Naive thymus-derived CD4-positive, alpha-beta T cell (primary cell): ENCODE results near the gene HNF4A. TPM values are rescaled to one million over a fixed set of nuclear protein-coding genes. Genes with fewer than 3 reads are reported as not detected.

ENCODE experiments used
- ATAC-seq: fragments of 150-1000 bp; cut with Tn5 transposase; 2 replicates; pipeline ENCODE4 v1.10.0; 2021; ENCODE audit warnings: mild to moderate bottlenecking, moderate library complexity
- CTCF ChIA-PET: fragments of 350-600 bp; sonication (Branson Sonifier 250); formaldehyde crosslinking; loops from one replicate; lab custom pipeline; 2021; ENCODE audit warnings: antibody characterized with exemption; lab: Charles Lee
- POLR2A ChIA-PET: fragments of 350-600 bp; sonication (Branson Sonifier 250); formaldehyde crosslinking; loops from one replicate; lab custom pipeline; 2021; ENCODE audit warnings: antibody characterized with exemption, inconsistent platforms; lab: Charles Lee
- DNase-seq, 9 donors: peaks; one replicate each; pipeline versions ENCODE4 v3.0.0 to v3.0.0-alpha.2; 2020 to 2022; ENCODE audit warnings: mixed read lengths in 1 of 9
- H3K27ac ChIP-seq: one replicate; pipeline ENCODE4 v1.7.0; 2013; ENCODE audit warnings: mild to moderate bottlenecking, low read depth, low read length, moderate library complexity
- H3K27me3 ChIP-seq, 2 donors: one replicate each; pipeline ENCODE4 v1.7.0; 2013; ENCODE audit warnings: low read length in 2 of 2, mild to moderate bottlenecking in 2 of 2, moderate library complexity in 2 of 2; ENCODE audit not compliant: control insufficient read depth in 2 of 2, insufficient read depth in 2 of 2
- H3K36me3 ChIP-seq, 3 experiments: 1 replicate in 2 of 3; 2 replicates in 1 of 3; pipeline ENCODE4 v1.7.0; 2013; ENCODE audit warnings: low read length in 3 of 3, mild to moderate bottlenecking in 3 of 3, moderate library complexity in 1 of 3; ENCODE audit not compliant: insufficient read depth in 3 of 3, control insufficient read depth in 2 of 3
- H3K4me1 ChIP-seq, 2 donors: one replicate each; pipeline ENCODE4 v1.7.0; 2013; ENCODE audit warnings: low read length in 2 of 2, mild to moderate bottlenecking in 2 of 2, moderate library complexity in 1 of 2; ENCODE audit not compliant: control insufficient read depth in 2 of 2, insufficient read depth in 2 of 2
- H3K4me3 ChIP-seq: 2 replicates; pipeline ENCODE4 v1.7.0; 2013; ENCODE audit warnings: mild to moderate bottlenecking, low read length
- H3K9me3 ChIP-seq, 3 experiments: 1 replicate in 2 of 3; 2 replicates in 1 of 3; pipeline ENCODE4 v1.7.0; 2013; ENCODE audit warnings: low read length in 3 of 3; ENCODE audit not compliant: control insufficient read depth in 2 of 3
- H3K27ac Mint-ChIP-seq, 9 donors: one replicate each; pipeline ENCODE4 v1.8.0; 2020 to 2022; ENCODE audit warnings: mixed read lengths in 9 of 9, mild to moderate bottlenecking in 8 of 9, moderate library complexity in 5 of 9, inconsistent platforms in 2 of 9
- H3K27me3 Mint-ChIP-seq, 5 donors: one replicate each; pipeline ENCODE4 v1.8.0; 2021 to 2022; ENCODE audit warnings: mixed read lengths in 5 of 5, mild to moderate bottlenecking in 1 of 5
- H3K36me3 Mint-ChIP-seq, 5 donors: one replicate each; pipeline ENCODE4 v1.8.0; 2020 to 2022; ENCODE audit warnings: mixed read lengths in 5 of 5, mild to moderate bottlenecking in 3 of 5, inconsistent platforms in 1 of 5
- H3K4me1 Mint-ChIP-seq, 7 donors: one replicate each; pipeline ENCODE4 v1.8.0; 2020 to 2022; ENCODE audit warnings: mixed read lengths in 7 of 7, mild to moderate bottlenecking in 3 of 7, inconsistent platforms in 1 of 7
- H3K4me3 Mint-ChIP-seq, 10 donors: one replicate each; pipeline ENCODE4 v1.8.0; 2020 to 2022; ENCODE audit warnings: mild to moderate bottlenecking in 10 of 10, mixed read lengths in 10 of 10, moderate library complexity in 6 of 10, inconsistent platforms in 2 of 10
- H3K9me3 Mint-ChIP-seq, 11 donors: one replicate each; pipeline ENCODE4 v1.8.0; 2020 to 2022; ENCODE audit warnings: mixed read lengths in 11 of 11, mild to moderate bottlenecking in 4 of 11, inconsistent platforms in 1 of 11, moderate library complexity in 1 of 11
- intact Hi-C, 2 donors: fragments of 100-400 bp; cut with micrococcal nuclease; formaldehyde crosslinking; loops; one replicate each; pipeline ENCODE4 v1.15.1; 2023
- polyA plus RNA-seq, 2 donors: library from polyadenylated mRNA; unstranded; fragments of 300-500 nt; fragmentation: Illumina TruSeq; gene quantifications; one replicate each; pipeline ENCODE4 v1.2.3, GENCODE V29; 2021
- total RNA-seq, 6 experiments: library from RNA in 5 of 6; stranded (reverse) in 5 of 6; gene quantifications; 1 replicate in 5 of 6; 2 replicates in 1 of 6; pipeline ENCODE4 v1.2.3 and lab custom pipeline; 2021 to 2026

HNF4A gene
- total and polyA plus RNA-seq, 7 experiments from 2014 or later = not detected

GRCh38 chr20:44393608-44394451 lies 38.3 kb downstream of the HNF4A start:
- Histone ChIP-seq H3K27ac (no peak overlapping the region), H3K27me3 (no peaks in the 10 kb centered on the region), H3K4me1 (no peaks in the 10 kb centered on the region), H3K4me3 (no peak overlapping the region), H3K36me3 (no peaks in the 10 kb centered on the region), H3K9me3 (no peaks in the 10 kb centered on the region)
- Mint-ChIP-seq H3K27me3 (peaks cover 3 to 13% (median 5%) of the 10 kb centered on the region in 5 donors), H3K4me1 (peaks cover 0 to 4% (median 2%) of the 10 kb centered on the region in 7 donors), H3K4me3 (no peak overlapping the region), H3K36me3 (no peaks in the 10 kb centered on the region), H3K9me3 (no peaks in the 10 kb centered on the region), H3K27ac (no peak overlapping the region)
- DNase-seq (no peak), ATAC-seq (no peak)
- POLR2A ChIA-PET = no interaction called here
- intact Hi-C loops = no loop called here
- CTCF ChIA-PET = interaction anchor here (0.6 kb wide), 1 partner anchor 16 kb away, joined by 6 read pairs; no protein-coding TSS in a partner anchor

GRCh38 chr20:44394452-44394701 lies 38.9 kb downstream of the HNF4A start:
- no peaks in the 10 kb centered on the region for H3K36me3 Mint-ChIP-seq
- intact Hi-C loops = no loop called here
- H3K27ac ChIP-seq = no peak overlapping the region
- DNase-seq = no peak
- ATAC-seq = no peak
- H3K4me3 Mint-ChIP-seq = no peak overlapping the region
- no peaks in the 10 kb centered on the region for H3K4me1 Mint-ChIP-seq
- H3K9me3 Mint-ChIP-seq = no peaks in the 10 kb centered on the region
- no peaks in the 10 kb centered on the region for H3K9me3 ChIP-seq
- no peak overlapping the region for H3K27ac Mint-ChIP-seq
- H3K4me3 ChIP-seq = no peak overlapping the region
- peaks cover 0 to 12% (median 4%) of the 10 kb centered on the region in 5 donors for H3K27me3 Mint-ChIP-seq
- no peaks in the 10 kb centered on the region for H3K4me1 ChIP-seq
- POLR2A ChIA-PET = no interaction called here
- no peaks in the 10 kb centered on the region for H3K36me3 ChIP-seq
- H3K27me3 ChIP-seq = no peaks in the 10 kb centered on the region
- CTCF ChIA-PET = no interaction called here

GRCh38 chr20:44394702-44395460 lies 39.4 kb downstream of the HNF4A start:
- intact Hi-C loops = no loop called here
- no peaks in the 10 kb centered on the region for H3K36me3 Mint-ChIP-seq
- H3K27me3 Mint-ChIP-seq = peaks cover 0 to 8% (median 2%) of the 10 kb centered on the region in 5 donors
- DNase-seq (no peak), ATAC-seq (no peak)
- no peak overlapping the region for H3K27ac Mint-ChIP-seq
- Histone ChIP-seq H3K27me3 (no peaks in the 10 kb centered on the region), H3K9me3 (no peaks in the 10 kb centered on the region), H3K36me3 (no peaks in the 10 kb centered on the region), H3K4me1 (no peaks in the 10 kb centered on the region), H3K27ac (no peak overlapping the region), H3K4me3 (no peak overlapping the region)
- no peaks in the 10 kb centered on the region for H3K4me1 Mint-ChIP-seq
- POLR2A ChIA-PET = no interaction called here
- no peaks in the 10 kb centered on the region for H3K9me3 Mint-ChIP-seq
- no peak overlapping the region for H3K4me3 Mint-ChIP-seq
- CTCF ChIA-PET = no interaction called here

- Mint-ChIP-seq H3K4me1 (no peaks in the 10 kb centered on the region), H3K9me3 (no peaks in the 10 kb centered on the region), H3K36me3 (no peaks in the 10 kb centered on the region), H3K27me3 (peaks cover 0 to 8% (median 4%) of the 10 kb centered on the region in 5 donors), H3K4me3 (no peak overlapping the region), H3K27ac (no peak overlapping the region)
- H3K9me3 ChIP-seq = no peaks in the 10 kb centered on the region
- H3K36me3 ChIP-seq = no peaks in the 10 kb centered on the region
- no peak overlapping the region for H3K4me3 ChIP-seq
- H3K4me1 ChIP-seq = no peaks in the 10 kb centered on the region
- H3K27ac ChIP-seq = no peak overlapping the region
- H3K27me3 ChIP-seq = no peaks in the 10 kb centered on the region
- ATAC-seq = no peak
- ChIA-PET POLR2A (no interaction called here), CTCF (interaction anchor here (0.6 kb wide), 1 partner anchor 17 kb away, joined by 3 read pairs; no protein-coding TSS in a partner anchor)
- no peak for DNase-seq
- intact Hi-C loops = no loop called here
Measured at GRCh38 chr20:44395461-44396340, 40.2 kb downstream of the HNF4A start.

DNA sequence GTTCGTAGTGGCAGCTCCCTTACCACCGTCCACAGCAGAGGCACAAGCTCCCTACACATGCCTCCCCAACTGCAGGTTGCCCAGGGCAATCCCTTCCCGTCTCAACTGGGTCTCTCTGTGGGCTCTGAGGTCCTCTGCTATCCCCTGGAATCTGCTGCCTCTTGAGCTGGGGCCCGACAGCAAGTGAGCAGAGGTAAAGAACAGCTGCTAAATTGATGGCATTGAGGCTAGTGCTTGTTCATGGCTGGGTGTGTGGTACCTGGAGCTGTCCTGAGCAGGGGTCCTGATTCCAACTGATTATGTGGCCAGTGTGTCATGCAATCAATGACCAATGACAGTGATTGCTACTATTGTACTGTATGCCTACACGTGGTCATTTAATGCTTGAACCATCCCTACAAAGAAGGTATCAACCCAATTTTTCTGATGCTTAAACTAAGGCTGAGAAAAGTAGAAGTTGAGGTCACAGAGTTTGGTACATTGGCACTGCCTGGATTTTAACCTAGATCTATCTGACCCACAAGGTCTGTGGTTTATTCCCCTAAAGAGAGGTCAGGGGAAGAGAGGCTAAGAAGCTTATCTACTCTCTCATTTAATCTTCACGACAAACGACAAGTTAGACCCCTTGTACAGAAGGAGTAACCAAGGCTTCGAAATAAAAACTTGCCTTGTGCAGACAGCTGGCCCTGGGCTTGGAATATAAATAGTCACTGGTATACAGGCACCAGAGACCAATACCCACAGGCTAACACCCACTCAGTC lies 41.1 kb downstream of the HNF4A start:
- no peak overlapping the region for H3K4me3 ChIP-seq
- ChIA-PET POLR2A (no interaction called here), CTCF (interaction anchor here (0.6 to 0.9 kb wide), 2 partner anchors 16 to 280 kb away, joined by 3 to 4 read pairs; no protein-coding TSS in a partner anchor)
- intact Hi-C loops = no loop called here
- no peaks in the 10 kb centered on the region for H3K36me3 ChIP-seq
- H3K9me3 Mint-ChIP-seq = no peaks in the 10 kb centered on the region
- DNase-seq (no peak), ATAC-seq (no peak)
- no peak overlapping the region for H3K27ac ChIP-seq
- no peaks in the 10 kb centered on the region for H3K27me3 ChIP-seq
- H3K9me3 ChIP-seq = no peaks in the 10 kb centered on the region
- peaks cover 0 to 8% (median 4%) of the 10 kb centered on the region in 5 donors for H3K27me3 Mint-ChIP-seq
- H3K4me3 Mint-ChIP-seq = peak overlapping the region in 1 of 10 donors; percentile 51
- H3K27ac Mint-ChIP-seq = no peak overlapping the region
- no peaks in the 10 kb centered on the region for H3K36me3 Mint-ChIP-seq
- no peaks in the 10 kb centered on the region for H3K4me1 Mint-ChIP-seq
- H3K4me1 ChIP-seq = no peaks in the 10 kb centered on the region

DNA sequence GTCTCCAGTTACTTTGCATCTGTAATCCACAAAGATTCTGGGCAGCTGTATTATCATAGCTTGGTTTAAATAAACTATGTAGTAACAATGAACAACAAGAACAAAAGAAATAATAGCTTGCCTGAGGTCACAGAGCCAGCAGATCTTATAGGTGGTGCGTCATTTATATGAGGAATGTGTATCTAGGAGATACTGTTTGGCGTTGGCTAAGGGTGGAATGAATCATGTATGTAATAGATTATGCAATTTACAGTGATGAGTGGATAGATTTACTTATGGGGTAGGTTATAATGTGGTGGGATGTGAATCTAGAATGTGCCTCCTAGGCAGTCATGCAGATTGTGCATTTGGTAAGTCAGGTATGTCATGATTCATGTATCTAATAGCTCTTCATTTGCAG lies 42.8 kb downstream of the HNF4A start:
- Histone ChIP-seq H3K9me3 (no peaks in the 10 kb centered on the region), H3K36me3 (no peaks in the 10 kb centered on the region), H3K4me1 (no peaks in the 10 kb centered on the region), H3K27me3 (no peaks in the 10 kb centered on the region), H3K4me3 (no peak overlapping the region), H3K27ac (no peak overlapping the region)
- DNase-seq (no peak), ATAC-seq (no peak)
- intact Hi-C loops = no loop called here
- ChIA-PET POLR2A (interaction anchor here (0.6 kb wide), 1 partner anchor 123 kb away, joined by 3 read pairs; no protein-coding TSS in a partner anchor), CTCF (no interaction called here)
- H3K4me3 Mint-ChIP-seq = no peak overlapping the region
- H3K27ac Mint-ChIP-seq = no peak overlapping the region
- H3K9me3 Mint-ChIP-seq = no peaks in the 10 kb centered on the region
- H3K4me1 Mint-ChIP-seq = no peaks in the 10 kb centered on the region
- peaks cover 0 to 8% (median 4%) of the 10 kb centered on the region in 5 donors for H3K27me3 Mint-ChIP-seq
- H3K36me3 Mint-ChIP-seq = no peaks in the 10 kb centered on the region
